Smooth muscle cell (in vitro differentiated cells): ENCODE measurements around the gene SPINK1. TPM values are rescaled to one million over a fixed set of nuclear protein-coding genes. Genes with fewer than 3 reads are reported as not detected.
"Not testable (repeated sequence)": the region's sequence is repeated elsewhere in the genome, so short reads cannot be mapped to it uniquely, and the experiment has no call there.

Experiments
- DNase-seq: peaks from one replicate; lab custom pipeline; 2025; ENCODE audit not compliant: unreplicated experiment; lab: John Stamatoyannopoulos, UW
- H2AFZ ChIP-seq: fragments of 200-600 bp; sonication (generic); 2 replicates; pipeline ENCODE4 v1.6.0; 2016; ENCODE audit warnings: antibody characterized with exemption, low read depth, mild to moderate bottlenecking
- H3F3A ChIP-seq: fragments of 200-600 bp; sonication (generic); 2 replicates; pipeline ENCODE4 v1.6.0; 2017; ENCODE audit warnings: antibody characterized with exemption, low read depth
- H3K27ac ChIP-seq: fragments of 200-600 bp; sonication (generic); 2 replicates; pipeline ENCODE4 v1.5.1; 2016; ENCODE audit warnings: low read depth, mild to moderate bottlenecking
- H3K27me3 ChIP-seq: fragments of 200-600 bp; sonication (generic); 2 replicates; pipeline ENCODE4 v1.6.1; 2016; ENCODE audit warnings: low read depth, mild to moderate bottlenecking
- H3K36me3 ChIP-seq: fragments of 200-600 bp; sonication (generic); 2 replicates; pipeline ENCODE4 v1.5.1; 2016; ENCODE audit warnings: low read depth
- H3K4me1 ChIP-seq: fragments of 200-600 bp; sonication (generic); 2 replicates; pipeline ENCODE4 v1.5.1; 2016; ENCODE audit warnings: low read depth
- H3K4me2 ChIP-seq: fragments of 200-600 bp; sonication (generic); 2 replicates; pipeline ENCODE4 v1.6.0; 2016; ENCODE audit warnings: mild to moderate bottlenecking
- H3K4me3 ChIP-seq: fragments of 200-600 bp; sonication (generic); 2 replicates; pipeline ENCODE4 v1.5.1; 2016; ENCODE audit warnings: mild to moderate bottlenecking
- H3K79me2 ChIP-seq: fragments of 200-600 bp; sonication (generic); 2 replicates; pipeline ENCODE4 v1.6.0; 2016; ENCODE audit warnings: low read depth, mild to moderate bottlenecking
- H3K9ac ChIP-seq: fragments of 200-600 bp; sonication (generic); 2 replicates; pipeline ENCODE4 v1.6.0; 2016; ENCODE audit warnings: low read depth
- H3K9me3 ChIP-seq: fragments of 200-600 bp; sonication (generic); replicated peaks from 2 replicates; pipeline ENCODE4 v1.5.1; 2016; ENCODE audit warnings: low read depth
- H4K20me1 ChIP-seq: fragments of 200-600 bp; sonication (generic); 2 replicates; pipeline ENCODE4 v1.6.0; 2016; ENCODE audit warnings: low read depth
- WGBS: methylation state at CpG from one replicate; pipeline ENCODE4 v1.1.7; 2016; ENCODE audit warnings: low lambda C conversion rate; 5-methylcytosine and 5-hydroxymethylcytosine counted together
- polyA plus RNA-seq: library from polyadenylated mRNA; unstranded; fragments of >200 nt; fragmentation: Nextera tagmentation; extraction: Ambion mirVana; gene quantifications from 2 replicates; pipeline ENCODE4 v1.2.1, GENCODE V29; 2016
- total RNA-seq: library from RNA; depleted of rRNA; stranded (reverse); fragments of >200 nt; gene quantifications from 2 replicates; pipeline ENCODE4 v1.2.3, GENCODE V29; 2014
- TF ChIP-seq, protein P1 (sequence below): fragments of 200-600 bp; sonication (generic); IDR thresholded peaks from 2 replicates; pipeline ENCODE4 v1.5.1; 2017; ENCODE audit warnings: borderline replicate concordance, mild to moderate bottlenecking, antibody characterized with exemption; ENCODE audit not compliant: insufficient read depth, poor library complexity, severe bottlenecking

Gene SPINK1
- total and polyA plus RNA-seq, 2 experiments from 2014 or later = 0.69 TPM; not detected in 1

DNA sequence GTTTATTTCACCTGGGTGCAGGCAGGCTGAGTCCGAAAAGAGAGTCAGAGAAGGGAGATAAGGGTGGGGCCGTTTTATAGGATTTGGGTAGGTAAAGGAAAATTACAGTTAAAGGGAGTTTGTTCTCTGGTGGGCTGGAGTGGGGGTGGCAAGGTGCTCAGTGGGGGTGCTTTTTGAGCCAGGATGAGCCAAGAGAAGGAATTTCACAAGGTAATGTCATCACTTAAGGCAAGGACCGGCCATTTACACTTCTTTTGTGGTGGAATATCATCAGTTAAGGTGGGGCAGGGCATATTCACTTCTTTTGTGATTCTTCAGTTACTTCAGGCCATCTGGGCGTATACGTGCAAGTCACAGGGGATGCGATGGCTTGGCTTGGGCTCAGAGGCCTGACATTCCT lies 38.4 kb upstream of the SPINK1 start:
- not testable (repeated sequence) for H3K4me2 ChIP-seq, DNase-seq, H4K20me1 ChIP-seq, H3K4me3 ChIP-seq, H3K27ac ChIP-seq, H2AFZ ChIP-seq, H3K9ac ChIP-seq, H3F3A ChIP-seq, H3K9me3 ChIP-seq, H3K79me2 ChIP-seq, H3K36me3 ChIP-seq
- Histone ChIP-seq H3K27me3 (peaks cover 67% of the 10 kb centered on the region), H3K4me1 (peaks cover 13% of the 10 kb centered on the region)
- WGBS = 27% methylated on average over 6 of the region's 6 CpGs

DNA sequence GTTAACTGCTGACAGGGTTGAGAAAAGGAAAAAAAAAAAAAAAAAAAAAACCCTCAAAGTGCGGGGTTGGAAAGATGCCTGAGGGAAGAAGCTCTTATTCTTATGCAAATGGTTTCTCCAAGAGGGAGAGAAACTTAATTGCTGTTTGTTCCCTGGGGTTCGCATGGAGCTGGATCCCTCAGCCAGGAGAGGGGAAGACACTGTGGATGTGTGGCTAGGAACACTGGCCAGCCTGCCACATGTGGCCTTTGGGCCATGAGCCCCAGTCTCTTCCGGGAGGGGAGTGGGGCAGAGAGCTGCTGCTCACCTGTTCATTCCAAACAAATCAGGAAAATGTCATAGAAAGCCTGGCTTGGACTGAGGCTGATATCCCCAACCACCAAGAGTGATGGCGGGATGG lies 37.6 kb upstream of the SPINK1 start:
- Histone ChIP-seq H3F3A (no peaks in the 10 kb centered on the region), H2AFZ (no peak overlapping the region), H3K4me1 (peaks cover 7% of the 10 kb centered on the region), H3K4me2 (no peak overlapping the region), H3K79me2 (no peaks in the 10 kb centered on the region), H3K9ac (no peak overlapping the region), H3K27me3 (peaks cover 67% of the 10 kb centered on the region), H3K36me3 (no peaks in the 10 kb centered on the region), H3K4me3 (no peak overlapping the region), H3K9me3 (no peaks in the 10 kb centered on the region), H3K27ac (no peak overlapping the region), H4K20me1 (no peaks in the 10 kb centered on the region)
- 15% methylated on average over 4 of the region's 4 CpGs for WGBS
- no peak for DNase-seq
- TF ChIP-seq, protein P1, sequence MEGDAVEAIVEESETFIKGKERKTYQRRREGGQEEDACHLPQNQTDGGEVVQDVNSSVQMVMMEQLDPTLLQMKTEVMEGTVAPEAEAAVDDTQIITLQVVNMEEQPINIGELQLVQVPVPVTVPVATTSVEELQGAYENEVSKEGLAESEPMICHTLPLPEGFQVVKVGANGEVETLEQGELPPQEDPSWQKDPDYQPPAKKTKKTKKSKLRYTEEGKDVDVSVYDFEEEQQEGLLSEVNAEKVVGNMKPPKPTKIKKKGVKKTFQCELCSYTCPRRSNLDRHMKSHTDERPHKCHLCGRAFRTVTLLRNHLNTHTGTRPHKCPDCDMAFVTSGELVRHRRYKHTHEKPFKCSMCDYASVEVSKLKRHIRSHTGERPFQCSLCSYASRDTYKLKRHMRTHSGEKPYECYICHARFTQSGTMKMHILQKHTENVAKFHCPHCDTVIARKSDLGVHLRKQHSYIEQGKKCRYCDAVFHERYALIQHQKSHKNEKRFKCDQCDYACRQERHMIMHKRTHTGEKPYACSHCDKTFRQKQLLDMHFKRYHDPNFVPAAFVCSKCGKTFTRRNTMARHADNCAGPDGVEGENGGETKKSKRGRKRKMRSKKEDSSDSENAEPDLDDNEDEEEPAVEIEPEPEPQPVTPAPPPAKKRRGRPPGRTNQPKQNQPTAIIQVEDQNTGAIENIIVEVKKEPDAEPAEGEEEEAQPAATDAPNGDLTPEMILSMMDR = no peak

DNA sequence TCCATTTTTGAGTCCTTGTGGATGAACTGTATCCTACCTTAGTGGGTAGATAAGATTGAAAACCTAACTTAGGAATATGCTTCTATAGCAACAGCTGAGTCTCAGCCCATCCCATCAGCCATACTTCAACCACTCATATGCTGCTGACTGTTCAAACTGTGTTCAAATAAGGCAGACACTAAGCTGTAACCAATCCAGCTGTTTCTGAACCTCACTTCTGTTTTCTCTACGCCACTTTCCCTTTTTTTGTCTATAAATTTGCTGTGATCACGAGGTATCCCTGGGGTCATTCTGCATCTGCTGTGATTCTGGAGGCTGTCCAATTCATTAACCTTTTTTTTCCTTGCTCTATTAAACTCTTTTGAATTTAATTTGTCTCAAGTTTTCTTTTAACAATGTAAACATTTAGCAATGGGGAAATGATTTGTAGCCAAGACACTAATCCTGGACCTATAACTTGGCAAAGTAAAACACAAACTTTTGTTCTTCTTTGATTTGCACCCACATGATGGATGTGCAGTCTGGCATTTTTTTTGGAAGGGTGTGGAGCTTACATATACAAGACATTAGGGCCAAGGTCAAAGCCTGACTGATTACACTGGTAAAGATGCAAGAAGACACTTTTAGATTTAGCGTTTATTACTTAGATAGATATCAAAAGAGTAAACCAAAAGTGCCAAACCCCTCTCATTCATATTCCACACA lies 32.1 kb upstream of the SPINK1 start:
- no peaks in the 10 kb centered on the region for H3F3A ChIP-seq
- no peaks in the 10 kb centered on the region for H4K20me1 ChIP-seq
- no peak overlapping the region for H3K9ac ChIP-seq
- H3K9me3 ChIP-seq = no peaks in the 10 kb centered on the region
- H3K4me3 ChIP-seq = no peak overlapping the region
- no peaks in the 10 kb centered on the region for H3K36me3 ChIP-seq
- TF ChIP-seq, protein P1 = no peak
- H3K79me2 ChIP-seq = no peaks in the 10 kb centered on the region
- no peak overlapping the region for H3K27ac ChIP-seq
- no peak overlapping the region for H2AFZ ChIP-seq
- WGBS = 95% methylated on average over 3 of the region's 3 CpGs
- peaks cover 34% of the 10 kb centered on the region for H3K27me3 ChIP-seq
- H3K4me1 ChIP-seq = no peaks in the 10 kb centered on the region
- no peak for DNase-seq
- no peak overlapping the region for H3K4me2 ChIP-seq

DNA sequence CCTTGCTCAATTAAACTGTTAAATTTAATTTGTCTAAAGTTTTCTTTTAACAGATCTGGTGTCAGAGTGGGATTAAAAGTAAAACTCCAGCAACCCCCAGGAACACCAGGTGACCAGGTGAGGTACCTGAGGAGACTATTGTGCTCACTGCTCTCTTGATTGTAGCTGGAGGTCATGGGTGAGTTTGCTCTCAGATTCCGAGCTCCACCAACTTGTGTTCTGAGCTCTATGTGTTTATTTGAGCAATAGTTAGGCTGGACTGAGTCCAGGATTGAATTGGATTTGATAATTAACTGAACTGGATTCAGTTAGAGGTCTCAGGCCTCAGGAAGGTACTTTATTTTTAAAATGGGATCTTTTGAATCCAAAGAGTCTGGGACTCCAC lies 29.2 kb upstream of the SPINK1 start:
- Histone ChIP-seq H2AFZ (no peak overlapping the region), H3K9ac (no peak overlapping the region), H3K79me2 (no peaks in the 10 kb centered on the region), H3K27me3 (peaks cover 29% of the 10 kb centered on the region), H3K4me2 (no peak overlapping the region), H3K36me3 (no peaks in the 10 kb centered on the region), H3F3A (no peaks in the 10 kb centered on the region), H3K4me1 (no peaks in the 10 kb centered on the region), H3K4me3 (no peak overlapping the region), H4K20me1 (no peaks in the 10 kb centered on the region), H3K27ac (no peak overlapping the region), H3K9me3 (no peaks in the 10 kb centered on the region)
- TF ChIP-seq, protein P1 = no peak
- DNase-seq = no peak
- WGBS = 87% methylated on average over 1 of the region's 1 CpG
